ENCODE results near the gene PDZRN3.
A peak's percentile ranks its signal among the peaks of the same experiment; 100 is the strongest.

Gene PDZRN3

DNA sequence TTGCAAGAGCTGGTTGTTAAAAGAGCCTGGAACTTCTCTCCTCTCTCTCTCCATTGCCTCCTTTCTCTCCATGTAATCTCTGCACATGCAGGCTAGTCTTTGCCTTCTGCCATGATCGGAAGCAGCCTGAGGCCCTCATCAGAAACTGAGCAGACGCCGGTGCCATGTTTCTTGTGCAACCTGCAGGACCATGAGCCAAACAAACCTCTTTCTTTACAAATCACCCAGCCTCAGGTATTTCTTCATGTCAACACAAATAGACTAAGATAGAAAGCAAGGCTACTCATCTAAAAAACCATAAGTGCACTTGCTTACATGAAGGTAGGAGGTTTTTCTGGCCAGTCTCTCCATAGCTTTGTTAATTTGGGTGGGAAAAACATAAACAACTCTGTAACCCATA, 8.7 kb downstream of the PDZRN3 start:
- H3K4me3 ChIP-seq (ENCODE audit: control insufficient read depth, low read depth, low read length), result no peak overlapping the region
- no peak for DNase-seq (ENCODE audit: low read depth)
- TF ChIP-seq, protein P1, sequence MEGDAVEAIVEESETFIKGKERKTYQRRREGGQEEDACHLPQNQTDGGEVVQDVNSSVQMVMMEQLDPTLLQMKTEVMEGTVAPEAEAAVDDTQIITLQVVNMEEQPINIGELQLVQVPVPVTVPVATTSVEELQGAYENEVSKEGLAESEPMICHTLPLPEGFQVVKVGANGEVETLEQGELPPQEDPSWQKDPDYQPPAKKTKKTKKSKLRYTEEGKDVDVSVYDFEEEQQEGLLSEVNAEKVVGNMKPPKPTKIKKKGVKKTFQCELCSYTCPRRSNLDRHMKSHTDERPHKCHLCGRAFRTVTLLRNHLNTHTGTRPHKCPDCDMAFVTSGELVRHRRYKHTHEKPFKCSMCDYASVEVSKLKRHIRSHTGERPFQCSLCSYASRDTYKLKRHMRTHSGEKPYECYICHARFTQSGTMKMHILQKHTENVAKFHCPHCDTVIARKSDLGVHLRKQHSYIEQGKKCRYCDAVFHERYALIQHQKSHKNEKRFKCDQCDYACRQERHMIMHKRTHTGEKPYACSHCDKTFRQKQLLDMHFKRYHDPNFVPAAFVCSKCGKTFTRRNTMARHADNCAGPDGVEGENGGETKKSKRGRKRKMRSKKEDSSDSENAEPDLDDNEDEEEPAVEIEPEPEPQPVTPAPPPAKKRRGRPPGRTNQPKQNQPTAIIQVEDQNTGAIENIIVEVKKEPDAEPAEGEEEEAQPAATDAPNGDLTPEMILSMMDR (IDR thresholded peaks at IDR 0.05; ENCODE audit: control insufficient read depth, insufficient read depth, low read depth, low read length, missing control alignments), result no peak

DNA sequence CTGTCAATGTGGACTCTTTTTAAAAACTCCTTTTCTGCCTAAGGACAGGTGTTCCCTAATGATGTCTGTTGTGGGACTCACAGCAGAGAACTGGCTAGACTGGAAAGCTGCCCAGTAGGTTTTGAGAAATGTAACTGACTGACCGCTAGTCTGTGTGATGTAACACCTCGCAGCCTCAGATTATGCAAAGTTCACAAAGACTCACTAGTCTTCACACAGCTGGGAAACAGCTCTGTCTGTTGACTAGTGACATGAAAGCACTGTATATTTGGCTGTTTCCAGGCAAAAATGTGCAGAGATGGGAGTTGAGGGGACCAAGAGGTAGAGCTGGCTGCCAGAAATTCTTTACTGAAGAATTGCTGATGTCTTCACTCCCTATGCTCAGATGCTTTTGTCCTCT, 10.3 kb downstream of the PDZRN3 start:
- peak; percentile 85 for DNase-seq (ENCODE audit: low read depth)
- no peak overlapping the region for H3K4me3 ChIP-seq (ENCODE audit: control insufficient read depth, low read depth, low read length)
- TF ChIP-seq, protein P1 (IDR thresholded peaks at IDR 0.05; ENCODE audit: control insufficient read depth, insufficient read depth, low read depth, low read length, missing control alignments), result no peak

DNA sequence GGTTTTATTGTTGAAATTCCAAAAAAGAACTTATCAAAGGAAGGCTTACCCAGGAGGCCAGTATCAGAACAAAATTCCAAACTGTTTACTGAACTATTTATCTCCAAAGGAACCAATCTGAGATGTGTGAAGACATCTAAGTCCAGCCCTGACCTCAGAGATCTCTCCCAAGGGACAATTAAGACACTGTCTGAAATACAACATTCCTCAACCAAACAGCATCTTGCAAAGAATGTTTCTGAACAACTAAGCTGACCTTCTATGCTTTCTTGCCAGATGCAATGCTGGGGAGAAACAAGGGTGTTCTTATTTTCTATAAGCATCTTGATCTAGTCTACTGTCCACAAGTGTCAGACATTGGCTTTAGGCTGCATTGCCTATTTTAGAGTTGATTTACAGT, 13.6 kb downstream of the PDZRN3 start:
- H3K4me3 ChIP-seq (ENCODE audit: control insufficient read depth, low read depth, low read length), result no peak overlapping the region
- TF ChIP-seq, protein P1 (IDR thresholded peaks at IDR 0.05; ENCODE audit: control insufficient read depth, insufficient read depth, low read depth, low read length, missing control alignments), result no peak
- no peak for DNase-seq (ENCODE audit: low read depth)

DNA sequence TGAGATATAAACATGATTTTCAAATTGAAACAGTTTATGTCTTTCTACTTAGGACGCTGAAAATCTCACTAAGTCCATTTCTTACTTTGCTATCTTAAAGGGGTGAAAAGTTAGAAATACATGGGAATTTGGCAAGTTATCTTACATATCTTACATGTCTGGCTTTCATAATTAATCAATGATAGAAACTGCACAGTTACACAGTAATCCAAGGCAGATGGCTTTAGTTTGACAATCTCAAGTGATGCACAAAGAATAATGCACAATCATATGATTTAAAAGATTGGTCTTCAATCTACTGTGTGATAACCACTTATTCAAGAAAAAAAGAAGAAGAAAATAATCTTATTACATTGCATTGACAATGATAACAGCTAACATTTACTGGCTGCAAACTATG, 14.2 kb downstream of the PDZRN3 start:
- TF ChIP-seq, protein P1 (IDR thresholded peaks at IDR 0.05; ENCODE audit: control insufficient read depth, insufficient read depth, low read depth, low read length, missing control alignments), result no peak
- no peak overlapping the region for H3K4me3 ChIP-seq (ENCODE audit: control insufficient read depth, low read depth, low read length)
- no peak for DNase-seq (ENCODE audit: low read depth)

DNA sequence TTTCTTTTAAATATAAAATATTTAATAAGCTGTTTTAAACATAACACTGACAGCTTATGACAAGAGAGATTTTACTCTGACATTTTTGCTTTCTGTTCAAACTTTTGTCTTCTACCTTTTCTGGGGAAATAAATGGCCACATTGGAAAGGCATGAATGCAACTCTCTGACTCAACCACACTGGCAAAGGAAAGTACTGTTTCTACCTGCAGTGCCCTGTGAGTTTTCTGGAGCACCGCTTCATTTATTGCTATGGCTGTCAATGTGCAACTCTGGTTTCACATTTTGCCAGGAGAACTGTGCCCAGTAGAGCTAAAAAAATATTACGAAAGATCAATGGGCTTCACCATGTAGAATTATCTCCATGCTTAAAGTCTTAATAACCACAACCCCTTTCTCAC, 15.1 kb downstream of the PDZRN3 start:
- H3K4me3 ChIP-seq (ENCODE audit: control insufficient read depth, low read depth, low read length), result no peak overlapping the region
- no peak for DNase-seq (ENCODE audit: low read depth)
- TF ChIP-seq, protein P1 (IDR thresholded peaks at IDR 0.05; ENCODE audit: control insufficient read depth, insufficient read depth, low read depth, low read length, missing control alignments), result no peak

DNA sequence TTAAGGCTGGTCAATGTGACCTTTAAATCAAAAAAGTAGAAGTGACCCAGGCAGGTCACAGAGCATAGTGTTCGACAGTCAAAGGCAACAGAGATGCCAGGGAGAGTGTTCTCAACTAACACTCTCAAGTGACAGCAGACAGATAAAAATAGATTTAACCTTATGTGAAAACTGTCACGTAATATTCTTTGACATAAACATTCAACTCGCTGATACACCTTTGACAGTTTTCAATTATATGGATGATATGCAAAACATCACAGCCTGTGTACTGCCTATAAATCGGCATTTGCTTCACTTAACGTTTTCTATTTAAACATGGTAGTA, 15.5 kb downstream of the PDZRN3 start:
- TF ChIP-seq, protein P1 (IDR thresholded peaks at IDR 0.05; ENCODE audit: control insufficient read depth, insufficient read depth, low read depth, low read length, missing control alignments), result no peak

More for the DNA sequence above, 15.5 kb downstream of the PDZRN3 start:
- DNase-seq (ENCODE audit: low read depth), result no peak
- no peak overlapping the region for H3K4me3 ChIP-seq (ENCODE audit: control insufficient read depth, low read depth, low read length)
